Left renal pelvis (tissue), 4 donors: ENCODE measurements around the gene HBB. TPM values are rescaled to one million over a fixed set of nuclear protein-coding genes. Genes with fewer than 3 reads are reported as not detected.
"Not testable (repeated sequence)": the region's sequence is repeated elsewhere in the genome, so short reads cannot be mapped to it uniquely, and the experiment has no call there.

Experiments used
- DNase-seq, 4 donors: peaks; one replicate each; pipeline ENCODE4 v3.0.0-alpha.2; 2013; ENCODE audit warnings: low read depth in 4 of 4, low spot score in 3 of 4
- polyA plus RNA-seq, 4 donors: library from polyadenylated mRNA; unstranded; fragments of 120-200 nt; gene quantifications; one replicate each; pipeline ENCODE4 v1.2.1, GENCODE V29; 2013; ENCODE audit not compliant: insufficient read length in 4 of 4

The HBB gene
- polyA plus RNA-seq, 4 donors, result 99.7 to 2,476 (median 158) TPM

GRCh38 chr11:5248498-5248897 lies 21.6 kb upstream of the HBB start:
- DNase-seq, result not testable (repeated sequence)

DNA sequence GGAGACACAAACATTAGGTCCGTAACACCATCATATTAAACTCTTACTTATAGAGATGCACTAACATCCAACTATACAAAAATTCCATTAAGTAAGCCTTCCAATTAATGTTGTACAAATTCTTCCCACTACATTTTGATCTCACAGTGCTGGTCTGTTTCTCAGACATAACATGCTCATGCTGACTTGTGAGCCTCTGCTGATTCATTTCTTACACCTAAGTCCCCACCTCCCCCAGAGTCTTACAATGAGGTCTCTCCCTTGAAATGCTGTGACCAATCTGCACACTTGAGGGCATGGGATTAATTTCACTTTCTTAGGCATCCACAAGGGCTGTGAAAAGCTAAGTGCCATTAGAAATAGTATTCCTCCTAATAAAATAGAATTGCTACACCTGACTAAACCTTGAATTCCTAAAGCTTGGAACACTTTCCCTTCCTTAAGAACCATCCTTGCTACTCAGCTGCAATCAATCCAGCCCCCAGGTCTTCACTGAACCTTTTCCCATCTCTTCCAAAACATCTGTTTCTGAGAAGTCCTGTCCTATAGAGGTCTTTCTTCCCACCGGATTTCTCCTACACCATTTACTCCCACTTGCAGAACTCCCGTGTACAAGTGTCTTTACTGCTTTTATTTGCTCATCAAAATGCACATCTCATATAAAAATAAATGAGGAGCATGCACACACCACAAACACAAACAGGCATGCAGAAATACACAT lies 20.8 kb upstream of the HBB start:
- no peak for DNase-seq

GRCh38 chr11:5246772-5247471 lies 20.1 kb upstream of the HBB start:
- DNase-seq, result no peak

- no peak for DNase-seq
These were observed 18.3 kb upstream of the HBB start for GRCh38 chr11:5245155-5245554.

- DNase-seq, result no peak
These were observed 16.9 kb upstream of the HBB start for GRCh38 chr11:5243816-5244180.

- no peak for DNase-seq
These were observed 16.3 kb upstream of the HBB start for GRCh38 chr11:5242933-5243815.

- no peak for DNase-seq
These were observed 15.3 kb upstream of the HBB start for GRCh38 chr11:5242208-5242607.

DNA sequence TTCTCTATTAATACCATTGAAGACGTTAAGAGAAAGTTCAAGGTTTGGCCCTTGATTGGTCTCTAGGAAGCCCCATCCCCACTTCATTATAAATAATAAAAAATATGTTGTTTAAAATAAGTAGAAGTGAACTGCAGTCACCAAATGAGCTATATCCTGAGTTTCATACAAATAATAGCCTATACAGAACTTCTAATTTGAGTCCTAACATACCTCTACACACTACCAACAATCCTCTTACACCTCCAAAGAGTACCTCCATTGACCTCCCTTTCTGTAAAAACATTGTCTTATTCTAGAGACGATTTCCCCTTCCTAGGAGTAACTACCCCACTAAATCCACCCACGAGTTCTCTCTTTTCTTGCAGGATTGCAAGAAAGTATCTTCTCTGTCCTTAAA lies 14.6 kb upstream of the HBB start:
- no peak for DNase-seq

DNA sequence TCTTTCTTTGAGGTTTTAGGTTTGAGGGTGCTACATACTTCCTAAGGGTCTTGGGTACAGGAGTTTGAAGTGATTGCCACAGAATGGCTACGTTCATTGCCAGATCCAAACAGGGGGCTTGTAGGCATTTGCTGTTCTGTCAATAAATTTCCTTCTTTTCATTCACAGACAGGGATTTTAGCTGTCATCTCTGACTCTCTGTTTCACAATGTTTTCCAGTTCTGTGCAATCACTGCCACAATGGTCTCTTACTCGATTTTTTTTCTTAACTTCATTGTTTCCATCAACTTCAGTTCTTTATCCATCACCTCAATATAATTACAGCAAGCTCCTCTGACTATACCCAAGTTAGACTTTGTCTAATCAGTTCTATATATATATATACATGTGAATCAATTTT lies 13.6 kb upstream of the HBB start:
- no peak for DNase-seq

- no peak for DNase-seq
These were observed 13.2 kb upstream of the HBB start for GRCh38 chr11:5240056-5240455.

GRCh38 chr11:5239046-5239445 lies 12.2 kb upstream of the HBB start:
- no peak for DNase-seq

- DNase-seq, result no peak
These were observed 11.6 kb upstream of the HBB start for GRCh38 chr11:5238486-5238885.

GRCh38 chr11:5237420-5237819 lies 10.5 kb upstream of the HBB start:
- DNase-seq, result no peak

DNA sequence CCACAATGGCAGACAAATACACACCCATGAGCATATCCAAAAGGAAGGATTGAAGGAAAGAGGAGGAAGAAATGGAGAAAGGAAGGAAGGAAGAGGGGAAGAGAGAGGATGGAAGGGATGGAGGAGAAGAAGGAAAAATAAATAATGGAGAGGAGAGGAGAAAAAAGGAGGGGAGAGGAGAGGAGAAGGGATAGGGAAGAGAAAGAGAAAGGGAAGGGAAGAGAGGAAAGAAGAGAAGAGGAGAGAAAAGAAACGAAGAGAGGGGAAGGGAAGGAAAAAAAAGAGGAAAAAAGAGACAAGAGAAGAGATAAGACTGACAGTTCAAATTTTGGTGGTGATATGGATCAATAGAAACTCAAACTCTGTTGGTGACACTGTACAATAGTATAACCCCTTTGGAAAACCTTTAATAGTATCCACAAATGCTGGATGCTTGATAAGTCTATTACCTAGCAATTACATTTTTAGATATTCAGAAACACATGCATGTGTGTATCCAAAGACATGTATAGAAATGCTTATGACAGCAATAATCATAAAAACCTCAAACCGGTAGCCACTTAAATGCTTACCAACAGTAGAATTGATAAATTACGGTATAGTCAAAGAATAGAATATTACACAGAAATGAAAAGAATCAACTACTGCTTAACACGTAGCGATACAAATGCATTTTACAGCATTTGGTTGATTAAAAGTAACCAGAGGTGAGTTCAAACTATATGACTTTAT lies 8.7 kb upstream of the HBB start:
- no peak for DNase-seq

- DNase-seq, result no peak
These were observed 7.5 kb upstream of the HBB start, which contains the start of gene HBD for GRCh38 chr11:5234381-5234834. TSS of gene HBD (minus strand) at chr11:5234483. CDS start at chr11:5234433, 50 bp downstream.

DNA sequence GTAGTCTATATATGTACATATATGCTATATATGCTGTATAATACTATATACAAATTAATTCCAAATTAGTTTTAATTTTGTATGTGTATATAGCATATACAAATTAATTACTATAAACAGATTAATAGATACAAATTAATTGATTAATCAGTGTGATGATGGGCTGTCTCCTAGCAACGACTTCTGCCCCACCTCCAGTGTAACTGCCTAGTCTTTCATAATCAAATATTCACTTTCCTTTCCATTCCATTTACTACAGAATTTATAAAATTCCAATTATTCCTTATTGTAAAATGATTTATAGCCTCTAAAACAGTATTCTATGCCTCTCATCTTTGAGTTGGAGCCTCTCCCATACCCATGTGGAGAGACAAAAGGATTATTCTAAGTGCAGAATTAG lies 6.4 kb upstream of the HBB start:
- no peak for DNase-seq

GRCh38 chr11:5232821-5233220 lies 6.0 kb upstream of the HBB start:
- DNase-seq, result no peak

GRCh38 chr11:5232176-5232575 lies 5.3 kb upstream of the HBB start:
- no peak for DNase-seq

- DNase-seq, result no peak
These were observed 4.2 kb upstream of the HBB start for GRCh38 chr11:5231111-5231510.

- DNase-seq, result no peak
These were observed 3.4 kb upstream of the HBB start for GRCh38 chr11:5230266-5230665.

GRCh38 chr11:5229796-5230195 lies 2.9 kb upstream of the HBB start:
- no peak for DNase-seq
